ENCODE measurements around the gene CYP2A13.

DNA sequence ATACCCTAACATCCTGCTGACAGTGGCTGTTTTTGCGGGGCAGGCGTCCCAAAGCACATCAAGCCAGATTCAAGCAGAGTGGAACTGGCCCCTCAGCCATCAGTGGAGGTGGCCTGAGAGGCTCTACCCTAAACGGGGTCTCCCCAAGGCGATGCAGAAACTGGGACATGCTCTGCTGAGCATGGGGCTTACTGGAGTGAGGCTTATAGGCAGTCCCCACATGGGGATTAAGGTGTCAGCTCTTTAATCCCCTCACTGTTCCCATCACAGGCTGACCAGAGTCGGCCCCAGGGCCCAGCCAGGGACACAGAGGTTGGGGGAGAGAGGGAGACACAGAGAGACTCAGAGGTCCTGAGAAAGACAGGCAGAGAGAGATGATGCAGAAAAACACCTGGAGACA is 42.9 kb downstream of the CYP2A13 start:
- TF ChIP-seq, protein P1, sequence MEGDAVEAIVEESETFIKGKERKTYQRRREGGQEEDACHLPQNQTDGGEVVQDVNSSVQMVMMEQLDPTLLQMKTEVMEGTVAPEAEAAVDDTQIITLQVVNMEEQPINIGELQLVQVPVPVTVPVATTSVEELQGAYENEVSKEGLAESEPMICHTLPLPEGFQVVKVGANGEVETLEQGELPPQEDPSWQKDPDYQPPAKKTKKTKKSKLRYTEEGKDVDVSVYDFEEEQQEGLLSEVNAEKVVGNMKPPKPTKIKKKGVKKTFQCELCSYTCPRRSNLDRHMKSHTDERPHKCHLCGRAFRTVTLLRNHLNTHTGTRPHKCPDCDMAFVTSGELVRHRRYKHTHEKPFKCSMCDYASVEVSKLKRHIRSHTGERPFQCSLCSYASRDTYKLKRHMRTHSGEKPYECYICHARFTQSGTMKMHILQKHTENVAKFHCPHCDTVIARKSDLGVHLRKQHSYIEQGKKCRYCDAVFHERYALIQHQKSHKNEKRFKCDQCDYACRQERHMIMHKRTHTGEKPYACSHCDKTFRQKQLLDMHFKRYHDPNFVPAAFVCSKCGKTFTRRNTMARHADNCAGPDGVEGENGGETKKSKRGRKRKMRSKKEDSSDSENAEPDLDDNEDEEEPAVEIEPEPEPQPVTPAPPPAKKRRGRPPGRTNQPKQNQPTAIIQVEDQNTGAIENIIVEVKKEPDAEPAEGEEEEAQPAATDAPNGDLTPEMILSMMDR (IDR thresholded peaks at IDR 0.05): no peak
- TF ChIP-seq POLR2A (IDR thresholded peaks at IDR 0.05): no peak

Measured in vagina (tissue), 2 donors.